Cardiac muscle cell (in vitro differentiated cells and primary cell): ENCODE data around the gene EML2. TPM values are rescaled to one million over a fixed set of nuclear protein-coding genes. Genes with fewer than 3 reads are reported as not detected.

ENCODE experiments used
- DNase-seq, 2 donors: peaks; one replicate each; pipeline versions ENCODE4 v3.0.0 to v3.0.0-alpha.2; 2010 to 2017; ENCODE audit warnings: low read depth in 1 of 2, low spot score in 1 of 2
- H3K27ac ChIP-seq: fragments of 200-600 bp; sonication (generic); 2 replicates; pipeline ENCODE4 v1.5.1; 2016
- H3K27me3 ChIP-seq: fragments of 200-600 bp; sonication (generic); 2 replicates; pipeline ENCODE4 v1.6.0; 2016; ENCODE audit warnings: control low read depth
- H3K36me3 ChIP-seq: fragments of 200-600 bp; sonication (generic); 2 replicates; pipeline ENCODE4 v1.5.1; 2016; ENCODE audit warnings: control low read depth
- H3K4me1 ChIP-seq: fragments of 200-600 bp; sonication (generic); 2 replicates; pipeline ENCODE4 v1.8.1; 2017; ENCODE audit warnings: low read depth, mild to moderate bottlenecking, mixed run types
- H3K4me3 ChIP-seq: fragments of 200-600 bp; sonication (generic); 2 replicates; pipeline ENCODE4 v1.5.1; 2016; ENCODE audit warnings: mild to moderate bottlenecking
- H3K9me3 ChIP-seq: fragments of 200-600 bp; sonication (generic); 2 replicates; pipeline ENCODE4 v1.5.1; 2017; ENCODE audit warnings: low read depth, mild to moderate bottlenecking, control low read depth
- polyA plus RNA-seq: library from polyadenylated mRNA; unstranded; fragments of >200 nt; fragmentation: Nextera tagmentation; extraction: Ambion mirVana; gene quantifications from 2 replicates; pipeline ENCODE4 v1.2.1, GENCODE V29; 2016
- total RNA-seq: library from RNA; depleted of rRNA; stranded (reverse); fragments of >200 nt; gene quantifications from 2 replicates; pipeline ENCODE4 v1.2.3, GENCODE V29; 2016
- TF ChIP-seq, protein P1 (sequence below): IDR thresholded peaks from 2 replicates; pipeline ENCODE4 v1.5.1; 2012; ENCODE audit warnings: low read depth, mild to moderate bottlenecking, low read length

EML2 gene
- total and polyA plus RNA-seq, 2 experiments from 2014 or later: 26.2 to 41.0 TPM

DNA sequence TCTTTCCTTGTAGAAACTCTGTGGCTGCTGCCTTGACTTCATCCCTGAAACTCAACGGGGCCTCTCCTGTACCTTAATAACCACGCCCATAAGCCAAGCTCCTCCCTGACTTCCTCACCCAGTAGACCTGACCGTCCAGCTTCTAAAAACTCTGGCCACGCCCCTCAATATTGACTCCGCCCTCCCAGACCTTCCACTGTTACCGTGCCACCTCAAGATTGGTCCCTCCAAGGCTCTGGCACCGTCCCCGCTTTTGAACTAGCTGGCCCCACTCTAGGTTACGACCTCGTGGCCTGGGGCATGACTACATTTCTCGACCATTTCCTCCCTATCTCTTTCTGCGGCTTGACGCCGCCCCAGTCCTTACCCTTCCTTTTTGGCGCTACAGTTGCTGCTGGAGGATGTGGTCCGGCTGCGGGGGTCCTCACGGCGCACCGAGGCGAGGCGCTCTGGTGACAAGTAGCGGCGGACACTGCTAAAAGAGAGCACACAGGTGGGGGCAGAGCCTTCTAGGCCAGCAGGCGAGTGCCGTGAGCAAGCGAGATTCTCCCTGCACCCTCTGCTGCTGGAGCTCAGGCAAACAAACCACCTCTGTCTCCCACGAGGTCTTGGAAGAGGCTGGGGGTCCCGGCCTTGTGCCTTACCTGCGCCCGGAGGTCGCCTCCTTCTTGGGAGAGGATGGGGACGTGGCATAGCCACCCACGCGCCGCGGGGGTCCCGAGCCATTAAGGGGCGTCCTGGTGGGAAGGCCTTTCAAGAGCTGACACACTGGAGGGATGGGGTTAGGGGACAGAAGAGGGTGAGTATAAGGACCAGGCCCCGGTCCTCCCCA is 2.3 kb upstream of the EML2 start:
- Histone ChIP-seq H3K9me3 (no peaks in the 10 kb centered on the region), H3K27me3 (no peaks in the 10 kb centered on the region), H3K4me3 (peak overlapping the region; percentile 16), H3K36me3 (no peaks in the 10 kb centered on the region), H3K27ac (peak overlapping the region; percentile 65), H3K4me1 (peaks cover 9% of the 10 kb centered on the region)
- peak; percentile 79 to 93 for DNase-seq
- TF ChIP-seq, protein P1, sequence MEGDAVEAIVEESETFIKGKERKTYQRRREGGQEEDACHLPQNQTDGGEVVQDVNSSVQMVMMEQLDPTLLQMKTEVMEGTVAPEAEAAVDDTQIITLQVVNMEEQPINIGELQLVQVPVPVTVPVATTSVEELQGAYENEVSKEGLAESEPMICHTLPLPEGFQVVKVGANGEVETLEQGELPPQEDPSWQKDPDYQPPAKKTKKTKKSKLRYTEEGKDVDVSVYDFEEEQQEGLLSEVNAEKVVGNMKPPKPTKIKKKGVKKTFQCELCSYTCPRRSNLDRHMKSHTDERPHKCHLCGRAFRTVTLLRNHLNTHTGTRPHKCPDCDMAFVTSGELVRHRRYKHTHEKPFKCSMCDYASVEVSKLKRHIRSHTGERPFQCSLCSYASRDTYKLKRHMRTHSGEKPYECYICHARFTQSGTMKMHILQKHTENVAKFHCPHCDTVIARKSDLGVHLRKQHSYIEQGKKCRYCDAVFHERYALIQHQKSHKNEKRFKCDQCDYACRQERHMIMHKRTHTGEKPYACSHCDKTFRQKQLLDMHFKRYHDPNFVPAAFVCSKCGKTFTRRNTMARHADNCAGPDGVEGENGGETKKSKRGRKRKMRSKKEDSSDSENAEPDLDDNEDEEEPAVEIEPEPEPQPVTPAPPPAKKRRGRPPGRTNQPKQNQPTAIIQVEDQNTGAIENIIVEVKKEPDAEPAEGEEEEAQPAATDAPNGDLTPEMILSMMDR: no peak

DNA sequence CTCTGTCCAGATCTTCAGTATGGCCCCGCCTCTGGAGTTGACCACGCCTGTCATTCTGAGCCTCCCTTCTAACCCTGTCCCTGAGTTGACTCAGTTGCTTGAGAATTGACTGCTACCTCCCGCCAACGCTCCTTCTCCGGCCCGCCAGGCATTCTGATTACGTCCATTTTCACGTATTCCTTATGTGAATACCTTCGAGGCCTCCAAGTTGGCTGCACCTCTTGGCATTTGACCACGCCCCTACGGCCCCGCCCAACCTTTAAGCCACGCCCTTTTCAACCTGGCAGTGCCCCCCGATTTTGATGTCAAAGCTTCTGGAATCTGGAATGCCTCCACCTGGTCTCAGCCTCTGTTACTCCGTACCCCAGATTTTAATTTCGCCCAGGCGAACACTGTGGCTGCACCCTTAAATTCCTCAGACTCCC is 1.7 kb upstream of the EML2 start:
- H3K9me3 ChIP-seq: no peaks in the 10 kb centered on the region
- peak in 1 of 2 donors; percentile 46 for DNase-seq
- H3K4me3 ChIP-seq: no peak overlapping the region
- H3K27me3 ChIP-seq: no peaks in the 10 kb centered on the region
- no peak overlapping the region for H3K27ac ChIP-seq
- H3K4me1 ChIP-seq: peaks cover 9% of the 10 kb centered on the region
- TF ChIP-seq, protein P1: no peak
- no peaks in the 10 kb centered on the region for H3K36me3 ChIP-seq

DNA sequence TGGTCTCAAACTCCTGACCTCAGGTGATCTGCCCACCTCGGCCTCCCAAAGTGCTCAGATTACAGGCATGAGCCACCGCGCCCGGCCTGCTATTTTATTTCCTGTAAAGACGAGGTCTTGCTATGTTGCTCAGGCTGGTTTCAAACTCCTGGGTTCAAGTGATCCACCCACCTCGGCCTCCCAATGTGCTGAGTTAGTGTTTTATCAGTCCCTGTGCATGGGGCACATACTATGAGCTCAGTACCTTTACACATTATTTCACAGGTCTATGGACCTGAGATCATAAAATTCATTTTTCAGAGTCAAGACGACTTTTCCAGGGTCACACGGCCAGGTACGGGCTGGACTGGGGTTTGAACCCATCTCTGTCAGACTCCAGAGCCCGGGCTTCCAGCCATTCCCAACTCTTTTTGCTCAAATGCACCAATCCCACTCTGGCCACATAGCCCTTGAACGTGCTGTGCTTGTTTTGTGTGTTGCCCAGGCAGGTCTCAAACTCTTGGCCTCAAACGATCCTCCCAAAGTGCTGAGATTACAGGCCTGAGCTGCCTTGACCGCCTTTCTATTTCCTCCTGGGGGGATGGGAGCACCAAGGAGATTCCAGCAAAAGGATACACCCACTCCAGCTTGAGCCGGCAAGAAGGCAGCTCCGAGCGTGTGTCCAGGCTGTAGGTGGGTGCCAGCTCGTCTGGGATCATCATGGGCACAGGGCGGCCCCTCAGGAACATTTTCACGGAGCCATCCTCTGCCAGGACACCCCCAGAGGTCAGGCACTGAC is 1.1 kb downstream of the EML2 start:
- no peak overlapping the region for H3K27ac ChIP-seq
- peak in 1 of 2 donors; percentile 83 for DNase-seq

DNA sequence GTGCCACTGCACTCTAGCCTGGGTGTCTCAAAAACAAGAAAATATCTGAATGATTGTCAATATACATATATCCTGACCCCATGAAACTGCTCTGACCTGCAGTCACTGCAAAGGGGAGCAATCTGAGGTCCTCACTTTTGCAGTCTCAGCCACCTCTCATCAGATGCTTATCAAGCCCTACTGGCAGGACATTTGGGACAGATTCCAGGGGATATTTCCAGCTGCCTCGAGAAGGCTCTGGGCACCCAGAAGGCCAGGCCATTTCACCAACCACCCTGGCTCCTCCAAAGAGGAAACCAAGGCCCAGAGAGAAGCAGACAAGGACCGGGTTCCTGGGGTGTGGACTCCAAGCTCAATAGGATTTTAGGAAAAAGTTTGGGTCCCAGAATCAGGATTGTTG is 2.3 kb downstream of the EML2 start:
- Histone ChIP-seq H3K4me3 (no peak overlapping the region), H3K27ac (no peak overlapping the region), H3K27me3 (no peaks in the 10 kb centered on the region), H3K9me3 (no peaks in the 10 kb centered on the region), H3K36me3 (no peaks in the 10 kb centered on the region), H3K4me1 (peaks cover 9% of the 10 kb centered on the region)
- TF ChIP-seq, protein P1: no peak
- DNase-seq: no peak

More for the DNA sequence above, 1.1 kb downstream of the EML2 start:
- Histone ChIP-seq H3K27me3 (no peaks in the 10 kb centered on the region), H3K4me1 (peaks cover 9% of the 10 kb centered on the region), H3K36me3 (no peaks in the 10 kb centered on the region), H3K9me3 (no peaks in the 10 kb centered on the region), H3K4me3 (peak overlapping the region; percentile 28)
- TF ChIP-seq, protein P1: no peak

DNA sequence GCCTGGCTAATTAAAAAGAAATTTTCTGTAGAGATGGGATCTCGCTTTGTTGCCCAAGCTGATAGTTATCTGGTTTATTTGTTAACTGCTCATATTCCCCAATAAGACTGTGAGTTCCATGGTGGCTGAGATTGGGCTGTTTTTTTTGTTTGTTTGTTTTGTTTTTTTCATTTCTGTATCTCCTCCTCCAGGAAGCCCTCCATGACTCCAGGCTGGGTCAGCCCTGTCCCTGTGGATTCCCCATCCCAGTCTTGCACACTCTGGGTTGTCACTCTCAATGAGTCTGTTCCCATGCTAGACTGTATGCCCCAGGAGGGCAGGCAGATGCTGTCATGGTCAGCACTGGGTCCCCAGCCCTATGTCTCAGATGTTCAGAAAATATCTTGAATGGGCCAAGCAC is 2.9 kb downstream of the EML2 start:
- H3K4me1 ChIP-seq: peaks cover 9% of the 10 kb centered on the region
- H3K36me3 ChIP-seq: no peaks in the 10 kb centered on the region
- no peaks in the 10 kb centered on the region for H3K27me3 ChIP-seq
- no peak for DNase-seq
- H3K9me3 ChIP-seq: no peaks in the 10 kb centered on the region
- no peak overlapping the region for H3K4me3 ChIP-seq
- no peak overlapping the region for H3K27ac ChIP-seq
- TF ChIP-seq, protein P1: no peak
